LNCaP clone FGC (cell line): Measurements from ENCODE around the gene UNK.
A peak's percentile ranks its signal among the peaks of the same experiment; 100 is the strongest.
"Not testable (repeated sequence)": the region's sequence is repeated elsewhere in the genome, so short reads cannot be mapped to it uniquely, and the experiment has no call there.

Source experiments
- DNase-seq: peaks from one replicate; pipeline ENCODE4 v3.0.0-alpha.2; 2011; ENCODE audit warnings: low read depth
- H3K4me3 ChIP-seq: 2 replicates; pipeline ENCODE4 v1.5.1; 2011; ENCODE audit warnings: mild to moderate bottlenecking, low read depth, low read length, control low read depth
- CTCF ChIP-seq: IDR thresholded peaks from 2 replicates; pipeline ENCODE4 v1.5.1; 2012; ENCODE audit warnings: mild to moderate bottlenecking; ENCODE audit not compliant: control insufficient read depth, insufficient read depth; ENCODE audit errors: extremely low read depth

The UNK gene

GRCh38 chr17:75848523-75849278, 64.1 kb downstream of the UNK start:
- peak; percentile 83 for TF ChIP-seq CTCF
- DNase-seq: no peak
- no peak overlapping the region for H3K4me3 ChIP-seq

DNA sequence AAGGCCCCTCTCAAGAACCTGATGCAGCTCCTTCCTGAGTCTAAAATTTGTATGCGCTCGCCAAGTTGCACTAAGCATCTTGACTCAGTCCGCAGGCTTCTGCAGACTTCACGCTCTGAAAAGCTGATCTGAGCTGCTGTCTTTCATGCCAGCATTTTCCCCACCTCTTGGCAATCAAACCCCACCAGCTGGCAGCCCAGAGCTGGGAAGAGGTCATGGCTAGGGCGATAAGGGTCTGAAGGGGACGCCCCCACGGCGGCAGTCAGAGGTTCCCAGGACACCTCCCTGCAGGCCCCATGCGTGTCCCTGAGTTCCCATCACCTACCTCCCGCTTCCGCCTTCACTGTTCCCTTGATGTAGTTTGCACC, 64.7 kb downstream of the UNK start:
- no peak for TF ChIP-seq CTCF
- H3K4me3 ChIP-seq: no peak overlapping the region
- DNase-seq: no peak

DNA sequence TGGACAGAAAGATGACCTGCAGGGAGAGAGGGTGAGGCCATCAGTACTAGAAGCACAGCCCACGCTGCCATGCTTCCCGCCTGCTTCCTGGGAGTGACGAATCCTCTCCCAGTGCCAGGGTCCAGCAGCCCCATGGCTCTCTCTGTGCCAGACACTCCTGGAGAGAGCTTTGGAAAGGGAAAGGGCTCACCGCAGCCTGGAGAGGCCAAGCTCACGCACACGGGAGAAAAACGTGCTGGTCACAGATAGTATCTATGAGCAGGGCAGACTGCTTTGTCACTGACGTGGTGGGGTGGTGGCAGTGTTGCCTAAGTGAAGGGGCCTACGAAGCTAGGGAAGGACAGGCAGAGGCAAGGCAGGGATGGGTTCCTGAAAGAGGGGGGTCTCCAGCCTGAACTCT, 65.1 kb downstream of the UNK start:
- no peak for DNase-seq
- no peak overlapping the region for H3K4me3 ChIP-seq
- no peak for TF ChIP-seq CTCF

DNA sequence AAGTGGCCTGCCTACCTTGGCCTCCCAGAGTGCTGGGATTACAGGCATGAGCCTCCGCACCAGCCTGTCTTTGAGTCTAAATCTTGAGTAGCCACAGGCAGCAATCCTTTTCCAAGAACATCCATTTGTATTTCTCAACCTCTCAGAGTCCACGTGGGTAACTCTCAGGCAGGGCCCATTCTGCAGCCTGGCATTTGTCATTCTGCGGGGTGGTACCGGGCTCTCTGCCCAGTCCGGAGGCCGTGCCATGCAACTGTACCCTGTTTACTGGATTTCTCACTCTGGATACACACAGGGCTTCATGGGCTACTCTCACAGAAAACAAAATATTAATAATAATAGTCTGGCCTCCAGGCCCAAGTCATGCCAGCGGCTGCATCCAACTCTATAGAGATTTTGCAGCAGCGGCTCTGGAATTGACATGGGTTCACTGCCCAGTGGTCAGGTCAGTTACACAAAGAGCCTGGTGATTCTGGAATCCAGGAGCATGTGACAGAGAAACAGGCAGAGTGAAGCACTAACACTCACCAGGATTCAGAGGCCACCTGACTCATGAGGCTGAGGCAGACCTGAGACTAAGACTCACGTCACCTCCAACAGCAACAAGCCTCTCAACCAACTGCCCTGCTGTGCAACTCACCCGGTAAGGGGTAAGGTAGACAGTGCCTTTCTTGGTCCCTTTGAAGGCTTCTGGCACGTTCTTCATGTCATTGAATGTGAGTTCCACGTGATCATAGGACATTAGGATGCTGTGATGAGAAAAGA, 66.5 kb downstream of the UNK start:
- H3K4me3 ChIP-seq: no peak overlapping the region
- no peak for DNase-seq
- TF ChIP-seq CTCF: no peak

GRCh38 chr17:75851693-75851991, 67.0 kb downstream of the UNK start:
- not testable (repeated sequence) for DNase-seq, H3K4me3 ChIP-seq

DNA sequence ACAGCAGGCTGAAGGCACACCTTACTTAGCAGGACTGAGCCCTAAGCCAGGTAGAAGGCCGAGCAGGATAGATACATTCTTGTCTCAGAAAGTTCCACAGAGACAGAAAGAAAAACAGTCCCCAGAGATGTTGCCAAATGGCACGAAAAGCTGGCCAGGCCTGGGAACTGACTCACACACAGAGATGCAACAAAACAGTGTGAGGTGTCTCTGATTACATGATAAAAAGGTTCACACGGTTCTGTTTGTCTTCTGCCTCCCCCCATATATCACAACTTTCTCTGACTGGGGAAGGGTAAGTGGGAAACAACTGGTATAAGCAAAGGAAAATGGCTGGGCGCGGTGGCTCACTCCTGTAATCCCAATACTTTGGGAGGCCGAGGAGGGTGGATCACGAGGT, 68.8 kb downstream of the UNK start:
- TF ChIP-seq CTCF: no peak
- H3K4me3 ChIP-seq: no peak overlapping the region
- no peak for DNase-seq

- peak overlapping the region; percentile 97 for H3K4me3 ChIP-seq
- no peak for DNase-seq
- TF ChIP-seq CTCF: no peak
These were observed 69.6 kb downstream of the UNK start for GRCh38 chr17:75854101-75854748.
